Thyroid gland (tissue), 4 donors: ENCODE data around the gene MYO5A. TPM values are rescaled to one million over a fixed set of nuclear protein-coding genes. Genes with fewer than 3 reads are reported as not detected.

Experiments used
- DNase-seq, 2 donors: peaks; one replicate each; pipeline ENCODE4 v3.0.0-alpha.2; 2019
- H3K27ac ChIP-seq, 3 donors: fragments of 200-600 bp; sonication (generic); 1 replicate in 2 of 3; 2 replicates in 1 of 3; pipeline ENCODE4 v1.5.1; 2016 to 2019; ENCODE audit warnings: mild to moderate bottlenecking in 1 of 3, moderate library complexity in 1 of 3
- H3K27me3 ChIP-seq: fragments of 200-600 bp; sonication (generic); one replicate; pipeline ENCODE4 v1.5.1; 2019
- H3K36me3 ChIP-seq, 2 donors: fragments of 200-600 bp; sonication (generic); one replicate each; pipeline ENCODE4 v1.5.1; 2016 to 2019
- H3K4me1 ChIP-seq, 2 donors: fragments of 200-600 bp; sonication (generic); one replicate each; pipeline ENCODE4 v1.5.1; 2017 to 2019
- H3K4me3 ChIP-seq, 3 donors: fragments of 200-600 bp; sonication (generic); replicated peaks in 1 of 3; 1 replicate in 2 of 3; 2 replicates in 1 of 3; pipeline ENCODE4 v1.5.1; 2016; ENCODE audit warnings: mild to moderate bottlenecking in 1 of 3
- H3K9me3 ChIP-seq: fragments of 200-600 bp; sonication (generic); one replicate; pipeline ENCODE4 v1.5.1; 2017
- POLR2A ChIP-seq, 2 donors: fragments of 450-650 bp; IDR thresholded peaks; one replicate each; pipeline ENCODE4 v1.6.1; 2017; ENCODE audit warnings: antibody characterized with exemption in 2 of 2, mild to moderate bottlenecking in 2 of 2, moderate library complexity in 1 of 2
- WGBS, 2 donors: methylation state at CpG; one replicate each; pipeline ENCODE4 v1.1.5; 2017; 5-methylcytosine and 5-hydroxymethylcytosine counted together
- intact Hi-C: fragments of 100-400 bp; cut with DNase I; formaldehyde crosslinking; loops from one replicate; pipeline ENCODE4 v1.15.1; 2023
- total RNA-seq, 4 donors: library from RNA; depleted of rRNA; stranded (reverse); fragments of >200 nt; gene quantifications; one replicate each; pipeline ENCODE4 v1.2.3, GENCODE V29; 2016
- TF ChIP-seq, protein P1 (sequence below), 6 experiments: fragments of 200-600 bp in 3 of 6; fragments of 450-650 bp in 3 of 6; sonication (generic) in 3 of 6; IDR thresholded peaks; one replicate each; pipeline ENCODE4 v1.5.1; 2016 to 2019; ENCODE audit warnings: antibody characterized with exemption in 6 of 6, mild to moderate bottlenecking in 2 of 6, inconsistent platforms in 1 of 6, moderate library complexity in 1 of 6

MYO5A gene
- total RNA-seq, 4 donors from 2014 or later: 23.3 to 44.1 (median 34.7) TPM

DNA sequence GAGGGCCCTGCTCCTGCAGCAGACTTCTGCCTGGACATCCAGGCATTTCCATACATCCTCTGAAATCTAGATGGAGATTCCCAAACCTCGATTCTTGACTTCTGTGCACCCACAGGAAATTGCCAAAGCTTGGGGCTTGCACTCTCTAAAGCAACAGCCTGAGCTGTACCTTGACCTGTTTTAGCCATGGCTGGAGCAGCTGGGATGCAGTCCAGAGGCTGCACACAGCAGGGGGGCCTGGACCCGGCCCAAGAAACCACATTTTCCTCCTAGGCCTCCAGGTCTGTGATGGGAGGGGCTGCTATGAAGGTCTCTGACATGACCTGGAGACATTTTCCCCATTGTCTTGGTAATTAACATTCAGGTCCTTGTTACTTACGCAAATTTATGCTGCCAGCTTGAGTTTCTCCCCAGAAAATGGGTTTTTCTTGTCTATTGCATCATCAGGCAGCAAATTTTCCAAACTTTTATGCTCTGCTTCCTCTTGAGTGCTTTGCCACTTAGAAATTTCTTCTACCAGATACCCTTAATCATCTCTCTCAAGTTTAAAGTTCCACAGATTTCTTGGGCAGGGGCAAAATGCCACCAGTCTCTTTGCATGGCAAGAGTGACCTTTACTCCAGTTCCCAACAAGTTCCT, 11.8 kb upstream of the MYO5A start:
- Histone ChIP-seq H3K27ac (peak overlapping the region; percentile 39 to 88 (median 86)), H3K36me3 (no peaks in the 10 kb centered on the region), H3K4me3 (no peak overlapping the region), H3K27me3 (no peaks in the 10 kb centered on the region), H3K9me3 (no peaks in the 10 kb centered on the region), H3K4me1 (peaks cover 12 to 20% of the 10 kb centered on the region in 2 donors)
- TF ChIP-seq, protein P1, sequence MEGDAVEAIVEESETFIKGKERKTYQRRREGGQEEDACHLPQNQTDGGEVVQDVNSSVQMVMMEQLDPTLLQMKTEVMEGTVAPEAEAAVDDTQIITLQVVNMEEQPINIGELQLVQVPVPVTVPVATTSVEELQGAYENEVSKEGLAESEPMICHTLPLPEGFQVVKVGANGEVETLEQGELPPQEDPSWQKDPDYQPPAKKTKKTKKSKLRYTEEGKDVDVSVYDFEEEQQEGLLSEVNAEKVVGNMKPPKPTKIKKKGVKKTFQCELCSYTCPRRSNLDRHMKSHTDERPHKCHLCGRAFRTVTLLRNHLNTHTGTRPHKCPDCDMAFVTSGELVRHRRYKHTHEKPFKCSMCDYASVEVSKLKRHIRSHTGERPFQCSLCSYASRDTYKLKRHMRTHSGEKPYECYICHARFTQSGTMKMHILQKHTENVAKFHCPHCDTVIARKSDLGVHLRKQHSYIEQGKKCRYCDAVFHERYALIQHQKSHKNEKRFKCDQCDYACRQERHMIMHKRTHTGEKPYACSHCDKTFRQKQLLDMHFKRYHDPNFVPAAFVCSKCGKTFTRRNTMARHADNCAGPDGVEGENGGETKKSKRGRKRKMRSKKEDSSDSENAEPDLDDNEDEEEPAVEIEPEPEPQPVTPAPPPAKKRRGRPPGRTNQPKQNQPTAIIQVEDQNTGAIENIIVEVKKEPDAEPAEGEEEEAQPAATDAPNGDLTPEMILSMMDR (IDR thresholded peaks at IDR 0.05): no peak
- TF ChIP-seq POLR2A (IDR thresholded peaks at IDR 0.05): no peak
- WGBS, 2 donors: 38 to 42% methylated on average over 3 of the region's 3 CpGs
- peak; percentile 77 to 87 for DNase-seq
- intact Hi-C loops: no loop called here

DNA sequence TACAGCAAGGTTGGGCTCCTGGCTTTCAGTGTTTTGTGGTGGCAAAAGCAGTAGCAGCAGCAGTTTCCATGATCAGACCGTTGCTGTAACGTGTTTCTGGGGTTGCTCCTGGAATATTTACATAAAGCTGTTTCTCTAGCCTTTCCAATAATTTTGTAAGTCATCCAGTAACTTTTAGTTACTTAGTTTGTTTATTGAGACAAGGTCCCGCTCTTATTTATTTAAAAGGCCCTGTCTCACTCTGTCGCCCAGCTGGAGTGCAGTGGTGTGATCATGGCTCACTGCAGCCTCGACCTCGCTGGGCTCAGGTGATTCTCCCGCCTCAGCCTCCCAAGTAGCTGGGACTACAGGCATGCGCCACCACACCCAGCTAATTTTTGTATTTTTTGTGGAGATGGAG, 8.8 kb upstream of the MYO5A start:
- Histone ChIP-seq H3K4me1 (peaks cover 12 to 20% of the 10 kb centered on the region in 2 donors), H3K9me3 (no peaks in the 10 kb centered on the region), H3K27ac (no peak overlapping the region), H3K27me3 (no peaks in the 10 kb centered on the region), H3K4me3 (no peak overlapping the region), H3K36me3 (no peaks in the 10 kb centered on the region)
- 88 to 97% methylated on average over 8 of the region's 8 CpGs for WGBS, 2 donors
- TF ChIP-seq POLR2A (IDR thresholded peaks at IDR 0.05): no peak
- TF ChIP-seq, protein P1 (IDR thresholded peaks at IDR 0.05): no peak
- no peak for DNase-seq
- intact Hi-C loops: no loop called here

DNA sequence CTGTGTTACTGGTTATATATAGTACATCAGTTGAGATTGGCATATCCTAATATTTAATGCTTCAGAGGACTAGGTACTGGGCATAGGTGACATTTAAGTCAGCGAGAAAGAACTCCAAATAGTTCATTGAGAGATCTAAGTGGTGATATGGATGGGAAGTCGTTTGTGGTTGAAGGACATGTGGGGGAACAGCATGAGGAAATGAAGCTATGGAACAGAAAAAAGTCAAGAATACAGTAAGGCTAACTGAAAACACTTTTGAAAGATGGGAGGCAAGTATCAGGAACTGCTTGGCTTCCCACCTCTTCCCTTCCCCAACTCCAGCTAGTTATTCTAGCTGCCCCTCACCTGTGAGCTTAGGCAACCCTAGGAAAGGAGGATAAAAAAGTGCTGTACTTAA, 3.7 kb upstream of the MYO5A start:
- H3K27me3 ChIP-seq: no peaks in the 10 kb centered on the region
- peaks cover 7 to 8% of the 10 kb centered on the region in 2 donors for H3K4me1 ChIP-seq
- no peak overlapping the region for H3K4me3 ChIP-seq
- no peak overlapping the region for H3K27ac ChIP-seq
- TF ChIP-seq POLR2A (IDR thresholded peaks at IDR 0.05): no peak
- TF ChIP-seq, protein P1 (IDR thresholded peaks at IDR 0.05): no peak
- intact Hi-C loops: no loop called here
- DNase-seq: no peak
- 74 to 78% methylated on average over 2 of the region's 2 CpGs for WGBS, 2 donors
- no peaks in the 10 kb centered on the region for H3K9me3 ChIP-seq
- no peaks in the 10 kb centered on the region for H3K36me3 ChIP-seq

DNA sequence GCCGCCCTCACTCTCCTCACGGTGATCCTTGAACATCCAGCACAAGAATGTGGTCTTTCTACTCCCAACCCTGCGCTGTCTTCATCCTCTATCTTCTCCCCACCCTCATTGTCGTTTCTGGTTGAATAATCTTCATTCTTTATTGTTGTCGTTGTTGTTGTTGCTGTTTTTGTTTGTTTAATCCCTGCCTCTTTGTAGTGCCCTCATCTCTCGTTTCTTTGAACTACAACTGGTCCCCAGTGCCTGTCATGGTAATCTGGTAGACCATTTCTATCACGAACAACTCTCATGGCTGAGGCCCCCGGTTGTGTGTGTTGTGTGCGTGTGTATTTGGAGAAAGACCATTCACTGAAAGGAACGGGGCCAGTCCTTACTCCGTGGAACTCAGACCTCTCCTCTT, 1.3 kb upstream of the MYO5A start:
- H3K4me3 ChIP-seq: peak overlapping the region in 1 of 3 donors; percentile 83
- TF ChIP-seq, protein P1 (IDR thresholded peaks at IDR 0.05): no peak
- H3K4me1 ChIP-seq: peaks cover 8 to 10% of the 10 kb centered on the region in 2 donors
- no peak for DNase-seq
- intact Hi-C loops: loop anchor here (5.0 kb wide), 1 partner anchor 37 kb away; the partner anchor contains the start of gene ARPP19
- H3K9me3 ChIP-seq: no peaks in the 10 kb centered on the region
- no peak overlapping the region for H3K27ac ChIP-seq
- H3K27me3 ChIP-seq: no peaks in the 10 kb centered on the region
- WGBS, 2 donors: 28 to 33% methylated on average over 11 of the region's 11 CpGs
- H3K36me3 ChIP-seq: no peaks in the 10 kb centered on the region

DNA sequence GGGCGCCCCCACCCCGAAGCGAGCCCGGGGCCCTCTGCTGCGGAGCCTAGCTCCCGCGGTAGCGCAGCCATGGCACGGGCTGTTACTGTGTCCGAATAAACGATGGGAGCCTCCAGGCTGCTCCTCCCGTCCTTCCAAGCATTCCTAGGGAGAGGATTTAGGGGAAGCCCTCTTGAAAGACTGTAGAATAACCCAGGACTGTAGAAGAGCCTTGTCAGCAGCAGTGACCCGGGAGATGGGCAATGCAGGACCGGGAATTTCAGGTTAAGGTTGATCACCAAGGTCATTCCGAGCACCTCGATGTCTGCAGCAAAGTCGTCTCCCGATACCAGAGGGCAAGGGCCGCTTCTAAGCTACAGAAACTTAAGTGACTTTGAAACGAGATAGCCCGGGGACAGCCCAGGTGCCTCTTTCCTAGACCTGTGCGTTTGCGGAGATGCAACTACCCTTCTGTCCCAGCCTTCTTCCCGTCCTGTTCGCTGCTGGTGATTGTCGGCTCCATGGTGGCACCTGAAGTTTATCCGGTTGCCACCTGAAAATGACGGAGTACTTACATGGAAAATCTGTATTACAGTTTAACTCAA, 753 bp upstream of the MYO5A start:
- Histone ChIP-seq H3K27me3 (no peaks in the 10 kb centered on the region), H3K36me3 (no peaks in the 10 kb centered on the region), H3K4me3 (peak overlapping the region; percentile 27 to 83 (median 40)), H3K9me3 (no peaks in the 10 kb centered on the region), H3K4me1 (peaks cover 8 to 10% of the 10 kb centered on the region in 2 donors), H3K27ac (peak overlapping the region in 1 of 3 donors; percentile 73)
- intact Hi-C loops: loop anchor here (5.0 kb wide), 1 partner anchor 38 kb away; the partner anchor contains the start of gene ARPP19
- TF ChIP-seq, protein P1 (IDR thresholded peaks at IDR 0.05): no peak
- no peak for TF ChIP-seq POLR2A (IDR thresholded peaks at IDR 0.05)
- peak in 1 of 2 donors; percentile 18 for DNase-seq
- WGBS, 2 donors: 4 to 6% methylated on average over 16 to 21 of the region's 28 CpGs
